Psoas muscle (tissue), 8 donors: ENCODE results near the gene CASP1. TPM values are rescaled to one million over a fixed set of nuclear protein-coding genes. Genes with fewer than 3 reads are reported as not detected.

Experiments used
- ATAC-seq, 4 donors: fragments of 200-7000 bp; cut with Tn5 transposase; one replicate each; pipeline ENCODE4 v1.9.1; 2020; ENCODE audit warnings: moderate library complexity in 3 of 4, mild to moderate bottlenecking in 2 of 4
- DNase-seq, 2 donors: peaks; one replicate each; pipeline ENCODE4 v3.0.0-alpha.2; 2020
- H3K27ac ChIP-seq: fragments of 200-600 bp; one replicate; pipeline ENCODE4 v1.8.0; 2022
- H3K27me3 ChIP-seq, 3 donors: fragments of 200-600 bp in 1 of 3; one replicate each; pipeline versions ENCODE4 v1.6.1 to v1.8.0; 2013 to 2022; ENCODE audit warnings: low read length in 2 of 3, mild to moderate bottlenecking in 2 of 3, moderate library complexity in 1 of 3; ENCODE audit not compliant: insufficient read depth in 3 of 3
- H3K36me3 ChIP-seq, 2 donors: fragments of 200-600 bp in 1 of 2; one replicate each; pipeline versions ENCODE4 v1.6.1 to v1.8.0; 2013 to 2022; ENCODE audit warnings: low read depth in 1 of 2, mild to moderate bottlenecking in 1 of 2, moderate library complexity in 1 of 2; ENCODE audit not compliant: insufficient read depth in 1 of 2
- H3K4me1 ChIP-seq: fragments of 200-600 bp; one replicate; pipeline ENCODE4 v1.8.0; 2022
- H3K4me3 ChIP-seq: fragments of 200-600 bp; one replicate; pipeline ENCODE4 v1.8.0; 2022; ENCODE audit warnings: mild to moderate bottlenecking
- H3K9me3 ChIP-seq: fragments of 200-600 bp; one replicate; pipeline ENCODE4 v1.8.0; 2022
- CTCF ChIP-seq: fragments of 200-600 bp; IDR thresholded peaks from one replicate; pipeline ENCODE4 v1.8.0; 2022; ENCODE audit warnings: antibody characterized with exemption
- WGBS, 3 donors: extraction: QIAGEN DNeasy Blood & Tissue Kit; methylation state at CpG; one replicate each; pipeline versions ENCODE4 v1.1.6 to v1.1.7; 2013; 5-methylcytosine and 5-hydroxymethylcytosine counted together
- intact Hi-C, 2 donors: fragments of 100-400 bp; cut with DNase I; formaldehyde crosslinking; loops; one replicate each; pipeline versions ENCODE4 v1.11.0 to v1.14.2; 2022
- polyA plus RNA-seq, 3 donors: library from polyadenylated mRNA; stranded (reverse); fragments of 200-250 nt; gene quantifications; one replicate each; pipeline ENCODE4 v1.2.3, GENCODE V29; 2013
- total RNA-seq, 4 donors: library from RNA; stranded (reverse); fragmentation: NEBNext Ultra II Directional in 2 of 4; extraction: Animal tissue kit (Norgen Biotek cat#: 25700) in 2 of 4; gene quantifications; one replicate each; pipeline versions ENCODE4 v1.2.1 to v1.2.4, GENCODE V29; 2021 to 2023
- donor health status: healthy with polysubstance abuse.
- donor health status: DM: no; HTN: no; CAD: no; lungs with moderate emphysema.
- donor health status: Bipolar disorder and iron deficiency.
- donor health status: healthy.
- donor health status: DM: yes; HTN: yes; CAD: no.
- donor health status: DM: no; HTN: no; CAD: no.
- donor health status: DM: no; HTN: no; CAD: no.
- donor health status: DM: yes; HTN: yes; CAD: no.

The CASP1 gene
- total and polyA plus RNA-seq, 7 donors, result 1.6 to 10.2 (median 3.3) TPM

DNA sequence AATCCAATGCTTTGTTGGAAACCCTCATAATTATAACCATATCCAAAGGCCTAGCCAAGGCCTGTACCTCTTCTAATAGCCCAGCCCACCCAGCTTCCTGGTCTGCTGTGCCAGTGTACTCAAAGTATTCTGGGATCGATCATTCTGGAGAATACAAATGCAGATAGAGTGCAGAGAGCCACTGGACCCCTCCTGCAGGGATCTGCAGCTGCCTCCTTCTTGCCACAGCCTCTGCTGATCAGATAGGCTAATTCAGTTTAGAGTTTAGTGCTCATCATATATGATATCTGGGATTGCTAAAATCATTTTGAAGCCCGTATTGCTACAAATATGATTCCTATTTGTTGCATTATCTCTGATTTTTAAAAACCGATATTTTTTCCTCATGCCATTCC is 29.5 kb downstream of the CASP1 start:
- H3K4me1 ChIP-seq, result no peaks in the 10 kb centered on the region
- no peak for TF ChIP-seq CTCF
- intact Hi-C loops, result no loop called here
- H3K9me3 ChIP-seq, result no peaks in the 10 kb centered on the region
- H3K4me3 ChIP-seq, result no peak overlapping the region
- no peak for ATAC-seq
- no peak overlapping the region for H3K27ac ChIP-seq
- WGBS, 3 donors, result 80 to 86% (median 84%) methylated on average over 3 of the region's 3 CpGs
- no peaks in the 10 kb centered on the region for H3K27me3 ChIP-seq
- no peaks in the 10 kb centered on the region for H3K36me3 ChIP-seq
- no peak for DNase-seq

DNA sequence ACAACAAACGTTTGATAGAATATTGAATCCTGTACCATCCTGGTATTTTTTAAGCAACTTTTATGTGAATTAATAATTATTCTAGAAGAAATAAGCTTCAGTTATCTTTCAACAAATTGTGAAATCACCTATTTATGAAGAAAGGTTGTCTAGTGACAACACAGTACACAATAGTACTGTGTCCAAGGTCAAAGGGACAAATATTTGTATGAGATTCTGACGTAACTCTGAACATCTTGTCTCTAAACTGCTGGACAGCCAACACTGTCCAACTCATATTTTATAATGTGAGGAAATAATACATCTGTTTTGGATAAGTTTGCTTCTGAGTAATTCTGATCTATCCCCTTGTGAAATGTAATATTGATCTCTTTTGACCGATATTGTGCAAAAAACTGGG is 30.9 kb downstream of the CASP1 start:
- Histone ChIP-seq H3K27ac (no peak overlapping the region), H3K4me3 (no peak overlapping the region), H3K4me1 (no peaks in the 10 kb centered on the region), H3K9me3 (no peaks in the 10 kb centered on the region), H3K36me3 (no peaks in the 10 kb centered on the region), H3K27me3 (no peaks in the 10 kb centered on the region)
- intact Hi-C loops, result no loop called here
- no peak for TF ChIP-seq CTCF
- no peak for ATAC-seq
- DNase-seq, result no peak
- WGBS, 3 donors, result 35 to 61% (median 49%) methylated on average over 3 of the region's 3 CpGs

- no peak for TF ChIP-seq CTCF
Observed at GRCh38 chr11:105003151-105003550, 31.8 kb downstream of the CASP1 start.

GRCh38 chr11:105000797-105001196 is 34.1 kb downstream of the CASP1 start:
- Histone ChIP-seq H3K36me3 (no peaks in the 10 kb centered on the region), H3K4me3 (no peak overlapping the region), H3K9me3 (no peaks in the 10 kb centered on the region), H3K4me1 (no peaks in the 10 kb centered on the region), H3K27ac (no peak overlapping the region), H3K27me3 (no peaks in the 10 kb centered on the region)
- DNase-seq (no peak), ATAC-seq (no peak)
- peak; percentile 34 for TF ChIP-seq CTCF
- intact Hi-C loops, result no loop called here
- 73 to 86% (median 78%) methylated on average over 7 of the region's 7 CpGs for WGBS, 3 donors

More at GRCh38 chr11:105003151-105003550, 31.8 kb downstream of the CASP1 start:
- 77 to 81% (median 80%) methylated on average over 2 of the region's 2 CpGs for WGBS, 3 donors
- intact Hi-C loops, result no loop called here
- Histone ChIP-seq H3K9me3 (no peaks in the 10 kb centered on the region), H3K36me3 (no peaks in the 10 kb centered on the region), H3K4me1 (no peaks in the 10 kb centered on the region), H3K27me3 (no peaks in the 10 kb centered on the region), H3K27ac (no peak overlapping the region), H3K4me3 (no peak overlapping the region)
- ATAC-seq, result no peak
- no peak for DNase-seq

DNA sequence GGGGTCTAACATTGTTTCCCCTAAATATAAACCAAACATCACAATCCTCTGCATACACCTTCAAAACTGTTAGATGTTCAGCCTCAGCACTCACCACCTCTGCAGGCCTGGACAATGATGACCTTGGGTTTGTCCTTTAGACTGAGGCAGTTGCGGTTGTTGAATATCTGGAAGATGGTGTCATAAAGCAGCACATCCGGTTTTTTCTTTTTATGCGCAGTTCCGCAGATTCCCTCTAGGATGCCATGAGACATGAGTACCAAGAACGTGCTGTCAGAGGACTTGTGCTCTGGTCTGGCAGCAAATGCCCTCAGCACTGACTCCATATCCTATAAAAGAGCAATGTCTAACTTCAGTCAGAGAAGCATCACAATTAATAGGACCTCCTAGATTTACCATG is 34.8 kb downstream of the CASP1 start:
- no peak for ATAC-seq
- intact Hi-C loops, result no loop called here

More for the DNA sequence above, 34.8 kb downstream of the CASP1 start:
- H3K36me3 ChIP-seq, result no peaks in the 10 kb centered on the region
- TF ChIP-seq CTCF, result no peak
- H3K4me3 ChIP-seq, result no peak overlapping the region
- H3K9me3 ChIP-seq, result no peaks in the 10 kb centered on the region
- 83 to 88% (median 88%) methylated on average over 5 of the region's 5 CpGs for WGBS, 3 donors
- H3K4me1 ChIP-seq, result no peaks in the 10 kb centered on the region
- DNase-seq, result no peak
- H3K27me3 ChIP-seq, result no peaks in the 10 kb centered on the region
- H3K27ac ChIP-seq, result no peak overlapping the region
